Neural progenitor cell (in vitro differentiated cells): Measurements from ENCODE around the gene ZC3H12D.

ENCODE experiments used
- EZH2 ChIP-seq: fragments of 200-600 bp; sonication (generic); IDR thresholded peaks from 2 replicates; pipeline ENCODE4 v1.6.1; 2017; ENCODE audit warnings: antibody characterized with exemption, mild to moderate bottlenecking, moderate library complexity
- TF ChIP-seq, protein P1 (sequence below): fragments of 200-600 bp; sonication (generic); IDR thresholded peaks from 2 replicates; pipeline ENCODE4 v1.5.1; 2017; ENCODE audit warnings: antibody characterized with exemption, mild to moderate bottlenecking

DNA sequence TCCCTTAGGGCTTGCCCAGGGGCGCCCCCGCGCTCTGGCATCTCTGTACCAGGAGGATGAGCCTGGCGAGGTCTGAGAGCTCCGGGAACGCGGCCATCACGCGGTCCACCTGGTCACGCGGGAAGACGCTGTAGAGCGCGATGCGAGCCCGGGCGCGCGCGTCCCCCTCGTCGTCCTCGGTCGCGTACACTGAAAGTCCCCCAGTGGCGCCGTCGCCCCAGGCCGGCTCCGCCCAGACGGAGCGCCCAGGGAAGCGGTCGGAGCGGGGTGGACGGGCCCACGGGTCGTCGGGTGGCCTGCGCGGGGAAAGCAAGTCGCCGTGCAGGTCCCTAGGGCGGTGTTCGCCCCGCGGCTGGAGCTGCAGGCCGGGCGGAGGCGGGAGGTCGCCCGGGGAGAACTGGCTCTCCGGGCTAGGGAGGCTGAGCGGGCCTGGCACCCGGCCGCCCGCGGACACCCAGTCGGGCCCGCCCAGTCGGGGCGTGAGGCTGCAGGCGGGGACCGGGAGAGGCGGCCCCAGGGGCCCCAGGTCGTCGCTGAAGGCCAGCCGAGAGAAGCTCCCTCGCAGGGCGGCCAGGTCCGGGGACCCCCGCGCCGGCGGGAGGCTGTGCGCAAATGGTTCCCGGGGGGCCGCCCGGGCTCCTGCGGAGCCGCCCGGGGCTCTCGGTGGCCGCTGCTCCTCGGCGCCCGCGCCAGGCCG is 34.0 kb downstream of the ZC3H12D start:
- TF ChIP-seq, protein P1, sequence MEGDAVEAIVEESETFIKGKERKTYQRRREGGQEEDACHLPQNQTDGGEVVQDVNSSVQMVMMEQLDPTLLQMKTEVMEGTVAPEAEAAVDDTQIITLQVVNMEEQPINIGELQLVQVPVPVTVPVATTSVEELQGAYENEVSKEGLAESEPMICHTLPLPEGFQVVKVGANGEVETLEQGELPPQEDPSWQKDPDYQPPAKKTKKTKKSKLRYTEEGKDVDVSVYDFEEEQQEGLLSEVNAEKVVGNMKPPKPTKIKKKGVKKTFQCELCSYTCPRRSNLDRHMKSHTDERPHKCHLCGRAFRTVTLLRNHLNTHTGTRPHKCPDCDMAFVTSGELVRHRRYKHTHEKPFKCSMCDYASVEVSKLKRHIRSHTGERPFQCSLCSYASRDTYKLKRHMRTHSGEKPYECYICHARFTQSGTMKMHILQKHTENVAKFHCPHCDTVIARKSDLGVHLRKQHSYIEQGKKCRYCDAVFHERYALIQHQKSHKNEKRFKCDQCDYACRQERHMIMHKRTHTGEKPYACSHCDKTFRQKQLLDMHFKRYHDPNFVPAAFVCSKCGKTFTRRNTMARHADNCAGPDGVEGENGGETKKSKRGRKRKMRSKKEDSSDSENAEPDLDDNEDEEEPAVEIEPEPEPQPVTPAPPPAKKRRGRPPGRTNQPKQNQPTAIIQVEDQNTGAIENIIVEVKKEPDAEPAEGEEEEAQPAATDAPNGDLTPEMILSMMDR, result no peak
- TF ChIP-seq EZH2, result peak; percentile 90
